Mesendoderm (in vitro differentiated cells): ENCODE measurements around the gene CACNG5. TPM values are rescaled to one million over a fixed set of nuclear protein-coding genes. Genes with fewer than 3 reads are reported as not detected.

ENCODE experiments used
- DNase-seq: peaks from one replicate; pipeline ENCODE4 v3.0.0; 2013
- H2AK5ac ChIP-seq: 2 replicates; pipeline ENCODE4 v1.6.1; 2013; ENCODE audit warnings: low read length, inconsistent platforms
- H2BK120ac ChIP-seq: 2 replicates; pipeline ENCODE4 v1.6.1; 2013; ENCODE audit warnings: low read depth, mild to moderate bottlenecking, low read length, moderate library complexity, mixed read lengths
- H2BK15ac ChIP-seq: replicated peaks from 2 replicates; pipeline ENCODE4 v1.6.1; 2013; ENCODE audit warnings: low read depth, mild to moderate bottlenecking, moderate library complexity
- H2BK5ac ChIP-seq: 2 replicates; pipeline ENCODE4 v1.6.1; 2013; ENCODE audit warnings: low read length, inconsistent platforms
- H3K18ac ChIP-seq: 2 replicates; pipeline ENCODE4 v1.6.1; 2013; ENCODE audit warnings: mild to moderate bottlenecking, low read length, mixed read lengths
- H3K23ac ChIP-seq: one replicate; pipeline ENCODE4 v1.6.1; 2013; ENCODE audit warnings: low read length
- H3K27ac ChIP-seq: 2 replicates; pipeline ENCODE4 v1.5.1; 2013; ENCODE audit warnings: low read depth, mild to moderate bottlenecking, inconsistent platforms, low read length, moderate library complexity
- H3K27me3 ChIP-seq: 2 replicates; pipeline ENCODE4 v1.6.1; 2013; ENCODE audit warnings: low read length, control low read depth, mild to moderate bottlenecking, inconsistent platforms; ENCODE audit not compliant: insufficient read depth, poor library complexity
- H3K36me3 ChIP-seq: 2 replicates; pipeline ENCODE4 v1.6.1; 2013; ENCODE audit warnings: low read length, inconsistent platforms; ENCODE audit not compliant: control insufficient read depth, insufficient read depth
- H3K4ac ChIP-seq: one replicate; pipeline ENCODE4 v1.6.1; 2013; ENCODE audit warnings: low read depth, mild to moderate bottlenecking, low read length, moderate library complexity
- H3K4me1 ChIP-seq: 2 replicates; pipeline ENCODE4 v1.6.1; 2013; ENCODE audit warnings: low read depth, low read length, inconsistent platforms; ENCODE audit not compliant: control insufficient read depth
- H3K4me2 ChIP-seq: 2 replicates; pipeline ENCODE4 v1.6.1; 2013; ENCODE audit warnings: low read length
- H3K4me3 ChIP-seq: 2 replicates; pipeline ENCODE4 v1.5.1; 2013; ENCODE audit warnings: mild to moderate bottlenecking, low read length
- H3K56ac ChIP-seq: one replicate; pipeline ENCODE4 v1.6.1; 2013; ENCODE audit warnings: low read length
- H3K79me1 ChIP-seq: 2 replicates; pipeline ENCODE4 v1.6.1; 2013; ENCODE audit warnings: low read length, inconsistent platforms
- H3K79me2 ChIP-seq: 2 replicates; pipeline ENCODE4 v1.6.1; 2013; ENCODE audit warnings: mild to moderate bottlenecking, low read length; ENCODE audit not compliant: control insufficient read depth, insufficient read depth
- H3K9ac ChIP-seq: 2 replicates; pipeline ENCODE4 v1.6.1; 2013; ENCODE audit warnings: low read length, inconsistent platforms
- H4K5ac ChIP-seq: one replicate; pipeline ENCODE4 v1.6.1; 2013; ENCODE audit warnings: low read length
- H4K8ac ChIP-seq: one replicate; pipeline ENCODE4 v1.6.1; 2013; ENCODE audit warnings: low read depth, mild to moderate bottlenecking, control low read depth, low read length, moderate library complexity
- WGBS: extraction: QIAGEN DNeasy Blood & Tissue Kit; methylation state at CpG from one replicate; pipeline ENCODE4 v1.1.7; 2013; ENCODE audit warnings: low lambda C conversion rate, missing lambda C conversion rate; ENCODE audit not compliant: insufficient coverage; ENCODE audit errors: extremely low coverage; 5-methylcytosine and 5-hydroxymethylcytosine counted together
- polyA plus RNA-seq, 2 experiments: library from polyadenylated mRNA; stranded (reverse); fragments of 200-250 nt; gene quantifications; one replicate each; pipeline ENCODE4 v1.2.3, GENCODE V29; 2013

CACNG5 gene, protein sequence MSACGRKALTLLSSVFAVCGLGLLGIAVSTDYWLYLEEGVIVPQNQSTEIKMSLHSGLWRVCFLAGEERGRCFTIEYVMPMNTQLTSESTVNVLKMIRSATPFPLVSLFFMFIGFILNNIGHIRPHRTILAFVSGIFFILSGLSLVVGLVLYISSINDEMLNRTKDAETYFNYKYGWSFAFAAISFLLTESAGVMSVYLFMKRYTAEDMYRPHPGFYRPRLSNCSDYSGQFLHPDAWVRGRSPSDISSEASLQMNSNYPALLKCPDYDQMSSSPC
- polyA plus RNA-seq (2013, experiment 1 of 2), result 1.1 TPM
- 1.1 TPM for polyA plus RNA-seq (2013, experiment 2 of 2)

DNA sequence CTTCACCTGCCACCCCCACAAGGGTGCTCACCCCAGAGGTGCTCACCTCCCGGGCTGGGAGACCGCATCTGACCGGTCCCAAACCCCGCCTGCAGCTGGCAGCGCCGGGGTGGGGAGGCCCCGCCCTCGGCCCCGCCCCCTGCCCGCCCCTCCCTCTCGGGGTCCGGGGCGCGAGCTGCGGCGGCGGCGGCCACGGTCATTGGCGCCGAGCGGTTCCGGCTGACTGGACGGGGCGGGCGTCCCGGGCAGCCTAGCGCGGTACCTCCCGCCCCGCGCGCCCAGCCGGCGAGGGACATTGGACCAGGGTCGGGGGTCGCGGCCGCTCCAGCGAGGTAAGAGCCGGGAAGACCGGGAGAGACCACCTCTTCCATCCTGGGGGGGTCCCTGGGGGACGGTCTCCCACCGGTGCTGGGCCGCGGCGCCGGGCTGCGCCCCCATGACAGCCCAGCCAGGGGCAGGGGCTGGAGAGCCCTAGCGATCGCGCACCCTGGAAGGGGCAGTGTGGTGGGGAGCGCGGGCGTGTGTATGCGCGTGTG is at the start of gene CACNG5:
Gene CACNG5, plus strand, starts transcription at position 199 of the 536 bp plus-strand sequence. CDS start 42,216 bp downstream, outside the sequence.
- no peak within 1 kb of the TSS for H3K18ac ChIP-seq
- H3K27ac ChIP-seq, result no peak within 1 kb of the TSS
- H3K79me1 ChIP-seq, result no peaks in the 10 kb centered on the region
- H3K27me3 ChIP-seq, result no peaks in the 10 kb centered on the region
- no peak within 1 kb of the TSS for H2BK5ac ChIP-seq
- H4K5ac ChIP-seq, result no peak within 1 kb of the TSS
- H3K4me1 ChIP-seq, result peaks cover 4% of the 10 kb centered on the region
- H4K8ac ChIP-seq, result no peak within 1 kb of the TSS
- H3K4me2 ChIP-seq, result peak within 1 kb of the TSS; percentile 35
- no peak within 1 kb of the TSS for H2AK5ac ChIP-seq
- H3K56ac ChIP-seq, result peak within 1 kb of the TSS; percentile 65
- H3K4ac ChIP-seq, result no peak within 1 kb of the TSS
- no peaks in the 10 kb centered on the region for H3K36me3 ChIP-seq
- peak within 1 kb of the TSS; percentile 12 for H3K4me3 ChIP-seq
- H2BK15ac ChIP-seq, result no peak within 1 kb of the TSS
- H3K9ac ChIP-seq, result peak within 1 kb of the TSS; percentile 50
- H3K23ac ChIP-seq, result no peak within 1 kb of the TSS
- no peak within 1 kb of the TSS for H2BK120ac ChIP-seq
- DNase-seq, result peak; percentile 45
- H3K79me2 ChIP-seq, result no peaks in the 10 kb centered on the region
- WGBS, result no CpG with 5 or more reads among the region's 57 CpGs

GRCh38 chr17:66786107-66786506 is 48.8 kb upstream of the CACNG5 start:
- H2AK5ac ChIP-seq, result no peak overlapping the region
- H3K56ac ChIP-seq, result no peak overlapping the region
- H3K27ac ChIP-seq, result no peak overlapping the region
- H4K5ac ChIP-seq, result no peak overlapping the region
- H3K4me1 ChIP-seq, result no peaks in the 10 kb centered on the region
- no peaks in the 10 kb centered on the region for H3K27me3 ChIP-seq
- H3K4me3 ChIP-seq, result no peak overlapping the region
- no CpG with 5 or more reads among the region's 10 CpGs for WGBS
- no peaks in the 10 kb centered on the region for H3K36me3 ChIP-seq
- H2BK15ac ChIP-seq, result no peak overlapping the region
- no peak for DNase-seq
- no peaks in the 10 kb centered on the region for H3K79me1 ChIP-seq
- no peak overlapping the region for H3K4me2 ChIP-seq
- no peak overlapping the region for H4K8ac ChIP-seq
- H3K9ac ChIP-seq, result no peak overlapping the region
- no peak overlapping the region for H2BK120ac ChIP-seq
- no peaks in the 10 kb centered on the region for H3K79me2 ChIP-seq
- no peak overlapping the region for H3K18ac ChIP-seq
- no peak overlapping the region for H3K4ac ChIP-seq
- no peak overlapping the region for H2BK5ac ChIP-seq
- H3K23ac ChIP-seq, result no peak overlapping the region

- H3K79me2 ChIP-seq, result no peaks in the 10 kb centered on the region
- no peak overlapping the region for H3K18ac ChIP-seq
- no peak overlapping the region for H3K27ac ChIP-seq
- H2BK5ac ChIP-seq, result no peak overlapping the region
- no peak overlapping the region for H3K56ac ChIP-seq
- WGBS, result no CpG with 5 or more reads among the region's 3 CpGs
- H4K8ac ChIP-seq, result no peak overlapping the region
- no peak overlapping the region for H4K5ac ChIP-seq
- H3K4me1 ChIP-seq, result no peaks in the 10 kb centered on the region
- H3K27me3 ChIP-seq, result no peaks in the 10 kb centered on the region
- H2BK120ac ChIP-seq, result no peak overlapping the region
- no peak overlapping the region for H2BK15ac ChIP-seq
- H2AK5ac ChIP-seq, result no peak overlapping the region
- no peak overlapping the region for H3K9ac ChIP-seq
- H3K4me2 ChIP-seq, result no peak overlapping the region
- H3K23ac ChIP-seq, result no peak overlapping the region
- H3K79me1 ChIP-seq, result no peaks in the 10 kb centered on the region
- no peak overlapping the region for H3K4me3 ChIP-seq
- H3K36me3 ChIP-seq, result no peaks in the 10 kb centered on the region
- DNase-seq, result no peak
- H3K4ac ChIP-seq, result no peak overlapping the region
These were observed 47.0 kb upstream of the CACNG5 start for GRCh38 chr17:66787914-66788313.

- H3K27ac ChIP-seq, result no peak overlapping the region
- no peak overlapping the region for H3K9ac ChIP-seq
- no peak overlapping the region for H2AK5ac ChIP-seq
- no CpG with 5 or more reads among the region's 12 CpGs for WGBS
- no peaks in the 10 kb centered on the region for H3K27me3 ChIP-seq
- H3K23ac ChIP-seq, result no peak overlapping the region
- H3K79me2 ChIP-seq, result no peaks in the 10 kb centered on the region
- no peak for DNase-seq
- no peak overlapping the region for H3K56ac ChIP-seq
- H3K36me3 ChIP-seq, result no peaks in the 10 kb centered on the region
- no peak overlapping the region for H2BK15ac ChIP-seq
- H4K5ac ChIP-seq, result no peak overlapping the region
- H3K18ac ChIP-seq, result no peak overlapping the region
- no peak overlapping the region for H3K4me3 ChIP-seq
- H3K79me1 ChIP-seq, result no peaks in the 10 kb centered on the region
- no peak overlapping the region for H3K4ac ChIP-seq
- no peak overlapping the region for H4K8ac ChIP-seq
- H2BK120ac ChIP-seq, result no peak overlapping the region
- H2BK5ac ChIP-seq, result no peak overlapping the region
- no peaks in the 10 kb centered on the region for H3K4me1 ChIP-seq
- H3K4me2 ChIP-seq, result no peak overlapping the region
These were observed 45.8 kb upstream of the CACNG5 start for GRCh38 chr17:66789093-66789492.

GRCh38 chr17:66789961-66790437 is 44.9 kb upstream of the CACNG5 start:
- Histone ChIP-seq H3K27me3 (no peaks in the 10 kb centered on the region), H2AK5ac (no peak overlapping the region), H3K56ac (no peak overlapping the region), H3K4me1 (no peaks in the 10 kb centered on the region), H3K79me2 (no peaks in the 10 kb centered on the region), H3K23ac (no peak overlapping the region), H3K4me2 (no peak overlapping the region), H2BK5ac (no peak overlapping the region), H3K4ac (no peak overlapping the region), H2BK120ac (no peak overlapping the region), H3K18ac (no peak overlapping the region), H3K9ac (no peak overlapping the region), H3K27ac (no peak overlapping the region), H4K5ac (no peak overlapping the region), H4K8ac (no peak overlapping the region), H3K4me3 (no peak overlapping the region), H3K36me3 (no peaks in the 10 kb centered on the region), H2BK15ac (no peak overlapping the region), H3K79me1 (no peaks in the 10 kb centered on the region)
- DNase-seq, result no peak
- WGBS, result no CpG with 5 or more reads among the region's 7 CpGs
